Breast epithelium (tissue), 4 donors: ENCODE data around the gene GRID2IP. TPM values are rescaled to one million over a fixed set of nuclear protein-coding genes. Genes with fewer than 3 reads are reported as not detected.

Source experiments
- DNase-seq, 2 donors: peaks; one replicate each; pipeline ENCODE4 v3.0.0-alpha.2; 2019; ENCODE audit warnings: low spot score in 2 of 2
- H3K27ac ChIP-seq, 2 donors: fragments of 200-600 bp; sonication (generic) in 1 of 2; one replicate each; pipeline ENCODE4 v1.5.1; 2016 to 2019; ENCODE audit warnings: mild to moderate bottlenecking in 1 of 2
- H3K27me3 ChIP-seq, 2 donors: fragments of 200-600 bp; sonication (generic) in 1 of 2; one replicate each; pipeline versions ENCODE4 v1.5.1 to v1.6.0; 2017 to 2019; ENCODE audit warnings: control low read depth in 1 of 2, mild to moderate bottlenecking in 1 of 2
- H3K36me3 ChIP-seq: fragments of 200-600 bp; one replicate; pipeline ENCODE4 v1.5.1; 2019
- H3K4me1 ChIP-seq, 2 donors: fragments of 200-600 bp; sonication (generic); one replicate each; pipeline ENCODE4 v1.5.1; 2016 to 2019; ENCODE audit warnings: control low read depth in 1 of 2
- H3K4me3 ChIP-seq, 3 donors: fragments of 200-600 bp; sonication (generic); 1 replicate in 2 of 3; 2 replicates in 1 of 3; pipeline ENCODE4 v1.5.1; 2016 to 2019; ENCODE audit warnings: mild to moderate bottlenecking in 3 of 3, moderate library complexity in 2 of 3
- H3K9me3 ChIP-seq, 2 donors: fragments of 200-600 bp; sonication (generic) in 1 of 2; one replicate each; pipeline ENCODE4 v1.5.1; 2016 to 2019; ENCODE audit warnings: control low read depth in 1 of 2
- POLR2A ChIP-seq: fragments of 450-650 bp; IDR thresholded peaks from one replicate; pipeline ENCODE4 v1.6.1; 2016; ENCODE audit warnings: antibody characterized with exemption, mild to moderate bottlenecking, moderate library complexity
- POLR2AphosphoS5 ChIP-seq, 3 donors: sonication (generic); formaldehyde crosslinking; IDR thresholded peaks; one replicate each; pipeline ENCODE4 v1.6.1; 2017; ENCODE audit warnings: antibody characterized with exemption in 3 of 3
- intact Hi-C: fragments of 100-400 bp; cut with DNase I; formaldehyde crosslinking; loops from one replicate; pipeline ENCODE4 v1.15.1; 2023; ENCODE audit warnings: low total_unique reads
- total RNA-seq, 3 donors: library from RNA; depleted of rRNA; stranded (reverse); fragments of >200 nt; gene quantifications; one replicate each; pipeline ENCODE4 v1.1.0, GENCODE V29; 2016
- TF ChIP-seq, protein P1 (sequence below), 3 donors: fragments of 450-650 bp; IDR thresholded peaks; one replicate each; pipeline ENCODE4 v1.5.1; 2016 to 2017; ENCODE audit warnings: antibody characterized with exemption in 3 of 3, mild to moderate bottlenecking in 3 of 3, moderate library complexity in 3 of 3

Gene GRID2IP
- total RNA-seq, 3 donors from 2014 or later: 0.33 to 0.88 TPM; not detected in 1

DNA sequence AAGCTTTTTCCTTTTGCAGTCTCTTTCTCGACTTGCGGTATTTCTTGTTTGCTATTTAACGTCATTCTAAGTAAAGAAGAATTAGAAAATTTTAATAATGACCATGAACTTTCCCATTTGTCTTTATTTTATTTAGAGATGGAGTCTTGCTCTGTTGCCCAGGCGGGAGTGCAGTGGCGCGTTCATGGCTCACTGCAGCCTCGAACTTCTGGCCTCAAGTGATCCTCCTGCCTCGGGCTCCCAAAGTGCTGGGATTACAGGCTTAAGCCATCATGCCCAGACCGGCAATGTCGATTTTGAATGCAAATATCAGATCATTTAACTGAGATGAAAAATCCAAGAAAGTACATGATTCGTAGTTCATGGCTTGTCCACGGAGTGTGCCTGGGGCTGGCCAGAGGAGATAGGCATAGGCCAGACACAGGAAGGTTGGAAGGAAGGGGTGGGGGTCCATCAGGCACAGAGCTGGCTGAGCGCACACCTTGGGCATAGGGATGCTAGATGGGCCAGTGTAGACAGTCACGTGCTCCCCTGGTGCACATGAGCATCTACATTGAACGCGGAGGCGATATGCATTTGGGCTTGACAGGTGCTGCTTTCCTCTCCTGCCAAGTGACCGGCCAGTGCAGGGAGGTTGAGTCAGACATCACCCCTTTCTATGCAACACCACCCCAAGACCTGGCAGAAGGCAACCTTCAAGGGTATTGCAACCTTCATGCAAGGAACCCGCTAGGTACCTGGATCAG lies 64.7 kb downstream of the GRID2IP start:
- DNase-seq: no peak
- TF ChIP-seq, protein P1, sequence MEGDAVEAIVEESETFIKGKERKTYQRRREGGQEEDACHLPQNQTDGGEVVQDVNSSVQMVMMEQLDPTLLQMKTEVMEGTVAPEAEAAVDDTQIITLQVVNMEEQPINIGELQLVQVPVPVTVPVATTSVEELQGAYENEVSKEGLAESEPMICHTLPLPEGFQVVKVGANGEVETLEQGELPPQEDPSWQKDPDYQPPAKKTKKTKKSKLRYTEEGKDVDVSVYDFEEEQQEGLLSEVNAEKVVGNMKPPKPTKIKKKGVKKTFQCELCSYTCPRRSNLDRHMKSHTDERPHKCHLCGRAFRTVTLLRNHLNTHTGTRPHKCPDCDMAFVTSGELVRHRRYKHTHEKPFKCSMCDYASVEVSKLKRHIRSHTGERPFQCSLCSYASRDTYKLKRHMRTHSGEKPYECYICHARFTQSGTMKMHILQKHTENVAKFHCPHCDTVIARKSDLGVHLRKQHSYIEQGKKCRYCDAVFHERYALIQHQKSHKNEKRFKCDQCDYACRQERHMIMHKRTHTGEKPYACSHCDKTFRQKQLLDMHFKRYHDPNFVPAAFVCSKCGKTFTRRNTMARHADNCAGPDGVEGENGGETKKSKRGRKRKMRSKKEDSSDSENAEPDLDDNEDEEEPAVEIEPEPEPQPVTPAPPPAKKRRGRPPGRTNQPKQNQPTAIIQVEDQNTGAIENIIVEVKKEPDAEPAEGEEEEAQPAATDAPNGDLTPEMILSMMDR (IDR thresholded peaks at IDR 0.05): no peak
- no peak for TF ChIP-seq POLR2A
- no peak for TF ChIP-seq POLR2AphosphoS5 (IDR thresholded peaks at IDR 0.05)
- intact Hi-C loops: no loop called here

DNA sequence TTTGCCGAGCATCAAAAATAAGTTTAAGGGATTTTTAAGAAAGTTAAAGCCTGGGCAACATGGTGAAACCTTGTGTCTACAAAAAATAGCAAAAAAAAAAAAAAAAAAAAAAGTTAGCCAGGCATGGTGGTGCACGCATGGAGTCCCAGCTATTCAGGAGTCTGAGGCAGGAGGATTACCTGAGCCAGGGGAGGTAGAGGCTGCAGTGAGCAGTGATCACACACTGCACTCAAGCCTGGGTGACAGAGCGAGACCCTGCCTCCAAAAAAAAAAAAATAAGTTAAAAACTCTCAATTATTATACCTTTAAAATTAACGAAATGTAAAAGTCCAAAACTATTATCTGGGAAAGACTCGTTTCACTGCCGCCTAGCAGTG lies 68.5 kb downstream of the GRID2IP start:
- TF ChIP-seq POLR2A (no peak), POLR2AphosphoS5 (IDR thresholded peaks at IDR 0.05) (no peak)
- TF ChIP-seq, protein P1 (IDR thresholded peaks at IDR 0.05): no peak
- no peaks in the 10 kb centered on the region for H3K9me3 ChIP-seq
- H3K36me3 ChIP-seq: no peaks in the 10 kb centered on the region
- intact Hi-C loops: no loop called here
- peaks cover 0 to 3% of the 10 kb centered on the region in 2 donors for H3K4me1 ChIP-seq
- peak overlapping the region; percentile 88 to 96 (median 96) for H3K4me3 ChIP-seq
- peak overlapping the region; percentile 92 to 97 for H3K27ac ChIP-seq
- DNase-seq: no peak
- no peaks in the 10 kb centered on the region for H3K27me3 ChIP-seq

More for the DNA sequence above, 64.7 kb downstream of the GRID2IP start:
- H3K27ac ChIP-seq: no peak overlapping the region
- peaks cover 0 to under 1% of the 10 kb centered on the region in 2 donors for H3K4me1 ChIP-seq
- no peaks in the 10 kb centered on the region for H3K36me3 ChIP-seq
- peaks cover 0 to 4% of the 10 kb centered on the region in 2 donors for H3K9me3 ChIP-seq
- H3K4me3 ChIP-seq: no peak overlapping the region
- H3K27me3 ChIP-seq: no peaks in the 10 kb centered on the region

DNA sequence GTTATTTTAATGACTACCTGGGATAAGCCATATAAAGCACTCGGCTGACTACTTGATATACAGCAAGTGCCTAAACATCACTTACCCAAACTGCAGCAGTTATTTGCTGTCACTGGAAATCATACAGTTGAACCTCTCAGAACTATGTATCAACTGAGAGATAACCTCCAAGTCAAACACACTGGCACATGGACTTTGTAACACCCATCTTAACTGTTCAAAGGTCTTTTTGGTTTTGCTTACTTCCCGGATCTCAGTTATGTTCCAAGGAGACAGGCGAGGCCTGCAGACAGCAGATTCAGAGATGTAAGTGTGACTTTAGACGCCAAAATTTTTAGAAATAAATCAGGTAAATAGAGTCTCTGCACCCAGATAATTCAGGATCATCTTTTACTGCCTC lies 69.0 kb downstream of the GRID2IP start:
- H3K4me3 ChIP-seq: peak overlapping the region; percentile 88 to 96 (median 96)
- H3K9me3 ChIP-seq: no peaks in the 10 kb centered on the region
- TF ChIP-seq POLR2A (no peak), POLR2AphosphoS5 (IDR thresholded peaks at IDR 0.05) (no peak)
- TF ChIP-seq, protein P1 (IDR thresholded peaks at IDR 0.05): no peak
- no peaks in the 10 kb centered on the region for H3K36me3 ChIP-seq
- H3K27me3 ChIP-seq: no peaks in the 10 kb centered on the region
- peaks cover 0 to 3% of the 10 kb centered on the region in 2 donors for H3K4me1 ChIP-seq
- no peak overlapping the region for H3K27ac ChIP-seq
- intact Hi-C loops: no loop called here
- DNase-seq: no peak

DNA sequence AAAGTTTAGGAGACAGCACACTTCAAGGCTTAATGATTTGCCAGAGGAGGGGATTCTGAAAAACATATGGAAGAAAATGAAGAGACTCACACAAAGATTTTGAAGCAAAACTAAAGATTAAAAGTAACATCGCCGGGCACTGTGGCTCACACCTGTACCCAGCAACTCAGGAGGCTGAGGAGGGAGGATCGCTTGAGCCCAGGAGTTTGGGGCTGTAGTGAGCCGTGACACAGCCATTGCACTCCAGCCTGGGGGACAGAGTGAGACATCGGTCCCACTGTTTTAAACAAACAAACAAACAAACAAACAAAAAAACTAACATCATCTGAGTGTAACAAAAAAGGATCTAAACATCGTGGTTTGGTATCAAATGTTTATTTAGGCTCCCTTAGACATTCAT lies 69.8 kb downstream of the GRID2IP start:
- no peaks in the 10 kb centered on the region for H3K36me3 ChIP-seq
- no peaks in the 10 kb centered on the region for H3K27me3 ChIP-seq
- H3K4me1 ChIP-seq: peaks cover 0 to 3% of the 10 kb centered on the region in 2 donors
- H3K9me3 ChIP-seq: no peaks in the 10 kb centered on the region
- DNase-seq: no peak
- TF ChIP-seq POLR2AphosphoS5 (IDR thresholded peaks at IDR 0.05): no peak
- TF ChIP-seq, protein P1 (IDR thresholded peaks at IDR 0.05): no peak
- TF ChIP-seq POLR2A: no peak
- intact Hi-C loops: no loop called here
- H3K4me3 ChIP-seq: peak overlapping the region in 1 of 3 donors; percentile 96
- no peak overlapping the region for H3K27ac ChIP-seq

DNA sequence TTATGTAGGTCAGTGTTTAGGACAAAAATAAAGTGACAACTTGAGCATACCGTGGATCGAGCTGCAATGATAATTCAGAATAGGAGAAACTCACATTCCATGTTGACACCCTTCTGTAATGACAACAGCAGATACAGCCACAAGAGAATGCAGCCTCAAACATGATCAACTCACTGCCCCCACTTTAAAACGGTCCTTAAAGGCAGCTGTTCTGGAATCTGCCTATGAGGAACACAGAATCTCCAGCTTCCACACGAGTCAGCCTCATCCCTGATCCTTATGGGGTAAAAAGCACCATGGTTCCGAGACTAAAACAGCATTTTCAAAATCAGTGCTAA lies 71.0 kb downstream of the GRID2IP start:
- no peak for DNase-seq
- Histone ChIP-seq H3K4me3 (peak overlapping the region in 1 of 3 donors; percentile 16), H3K27ac (no peak overlapping the region), H3K36me3 (no peaks in the 10 kb centered on the region), H3K9me3 (no peaks in the 10 kb centered on the region), H3K27me3 (no peaks in the 10 kb centered on the region), H3K4me1 (peaks cover 0 to 3% of the 10 kb centered on the region in 2 donors)
- intact Hi-C loops: no loop called here
- TF ChIP-seq, protein P1 (IDR thresholded peaks at IDR 0.05): no peak
- TF ChIP-seq POLR2AphosphoS5 (IDR thresholded peaks at IDR 0.05) (no peak), POLR2A (no peak)
